Head of caudate nucleus (tissue), 42 donors: ENCODE data around the gene PPP1R7.
A peak's percentile ranks its signal among the peaks of the same experiment; 100 is the strongest.

ENCODE experiments used
- DNase-seq, 42 donors: peaks; one replicate each; pipeline versions ENCODE4 v3.0.0 to v3.0.0-alpha.2; 2020 to 2021; ENCODE audit warnings: mixed read lengths in 7 of 42
- intact Hi-C: fragments of 100-400 bp; cut with DNase I; formaldehyde crosslinking; loops from one replicate; pipeline ENCODE4 v1.15.0; 2022

The PPP1R7 gene

DNA sequence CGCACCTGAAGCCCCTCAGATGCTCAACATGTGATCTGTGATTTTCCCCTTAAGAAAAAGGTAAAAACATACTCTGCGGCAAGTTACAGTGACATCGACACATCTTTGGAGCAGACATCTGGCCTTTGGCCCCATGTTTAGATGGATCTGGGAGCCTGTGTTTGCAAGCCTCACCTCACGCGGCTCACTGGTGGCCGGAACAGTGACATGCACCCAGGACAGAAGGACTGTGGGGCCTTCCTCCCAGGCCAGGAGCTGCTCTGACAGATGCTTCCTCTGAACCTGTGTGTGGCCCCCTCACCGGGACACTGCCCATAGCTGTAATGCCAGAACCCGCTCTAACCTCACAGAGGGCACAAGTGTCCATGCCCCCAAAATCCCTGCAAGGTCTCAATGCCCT lies 14.1 kb upstream of the PPP1R7 start:
- DNase-seq: peak in 2 of 42 donors; percentile 3 to 4
- intact Hi-C loops: no loop called here

GRCh38 chr2:241136661-241137260 lies 13.5 kb upstream of the PPP1R7 start:
- intact Hi-C loops: no loop called here
- DNase-seq: peak in 2 of 42 donors; percentile 4 to 6

- intact Hi-C loops: no loop called here
- peak in 1 of 42 donors; percentile 5 for DNase-seq
Observed at GRCh38 chr2:241137276-241138190, 12.7 kb upstream of the PPP1R7 start.

- peak in 1 of 42 donors; percentile 2 for DNase-seq
- intact Hi-C loops: no loop called here
Observed at GRCh38 chr2:241138471-241138870, 11.8 kb upstream of the PPP1R7 start.

DNA sequence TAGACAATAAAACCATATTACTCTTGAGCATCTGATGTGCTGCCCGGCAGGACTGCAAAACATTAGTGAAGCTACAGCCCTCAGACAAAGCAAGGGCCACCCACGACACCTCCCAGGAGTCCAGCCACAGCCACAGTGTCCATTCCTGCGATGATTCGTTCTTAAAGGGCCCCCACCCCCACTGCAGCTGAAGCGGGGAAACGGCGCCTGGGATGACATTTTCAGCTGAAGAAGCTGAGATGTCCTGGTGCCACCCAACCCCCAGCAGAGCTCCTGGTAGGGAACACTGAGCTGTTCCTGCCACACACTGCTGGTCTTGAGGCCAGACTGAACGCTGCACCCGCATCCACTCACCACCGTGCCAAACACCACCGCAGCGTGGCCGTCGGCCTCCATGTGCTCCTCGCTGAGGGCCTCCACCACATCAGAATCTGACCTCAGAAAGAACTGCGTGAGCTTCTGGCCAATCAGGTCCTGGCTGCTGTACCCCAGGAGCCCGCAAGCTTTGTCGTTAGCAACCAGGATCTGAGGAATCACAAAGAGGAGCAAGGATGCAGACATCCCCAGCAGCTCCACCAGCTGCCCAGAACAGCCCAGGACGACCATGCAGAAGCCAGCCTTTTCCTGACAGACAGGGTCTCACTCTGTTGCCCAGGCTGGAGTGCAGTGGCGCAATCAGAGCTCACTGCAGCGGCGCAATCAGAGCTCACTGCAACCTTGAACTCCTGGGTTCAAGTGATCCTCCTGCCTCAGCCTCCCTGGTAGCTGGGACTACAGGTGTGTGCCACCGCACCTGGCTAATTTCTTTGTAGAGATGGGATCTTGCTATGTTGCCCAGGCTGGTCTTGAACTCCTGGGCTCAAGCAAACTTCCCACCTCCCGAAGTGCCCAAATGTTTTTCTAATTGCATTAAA lies 10.5 kb upstream of the PPP1R7 start:
- DNase-seq: no peak
- intact Hi-C loops: no loop called here

DNA sequence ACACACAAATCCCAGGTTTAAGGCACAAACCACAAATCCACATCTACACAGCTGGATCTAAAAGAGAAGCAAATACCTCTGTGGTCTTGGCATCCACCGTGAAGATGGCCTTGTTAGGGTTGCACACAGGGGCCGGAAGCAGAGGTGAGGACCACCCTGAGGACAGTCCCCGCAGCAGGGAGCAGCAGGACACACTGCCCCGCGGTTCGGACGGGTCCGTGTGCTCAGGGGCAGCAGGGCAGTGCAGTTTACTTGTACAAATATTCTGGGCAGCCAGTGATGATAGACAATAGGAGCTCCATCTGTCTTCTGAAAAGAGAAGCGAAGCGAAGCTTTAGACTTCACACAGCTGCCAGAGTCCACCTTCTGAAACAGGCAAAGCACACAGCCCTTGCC lies 9.8 kb upstream of the PPP1R7 start:
- DNase-seq: no peak
- intact Hi-C loops: no loop called here

DNA sequence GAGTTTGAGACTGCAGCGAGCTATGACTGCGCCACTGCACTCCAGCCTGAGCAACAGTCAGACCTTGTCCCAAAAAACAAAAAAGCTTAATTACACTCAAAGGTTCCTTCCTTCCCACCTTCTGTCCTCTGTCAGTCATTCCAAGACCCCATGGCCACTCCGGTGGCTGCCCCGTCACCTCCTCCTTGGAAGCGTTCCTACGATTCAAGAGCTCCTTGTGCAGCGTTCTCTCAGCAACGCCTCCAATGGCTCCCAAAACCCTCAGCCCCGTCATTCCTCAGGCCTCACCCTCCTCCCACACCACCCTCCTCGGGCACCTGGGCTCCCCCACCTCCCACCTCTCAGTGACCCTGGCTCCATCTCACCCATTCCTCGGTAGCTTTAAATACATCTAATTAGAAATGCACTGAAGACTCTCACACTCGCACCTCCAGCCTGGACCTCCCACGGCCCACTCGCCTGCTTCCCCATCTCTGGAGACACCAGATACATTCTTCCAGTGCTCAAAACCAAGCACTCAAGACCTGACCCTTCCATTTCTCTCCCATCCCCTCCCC lies 9.0 kb upstream of the PPP1R7 start:
- DNase-seq: no peak

DNA sequence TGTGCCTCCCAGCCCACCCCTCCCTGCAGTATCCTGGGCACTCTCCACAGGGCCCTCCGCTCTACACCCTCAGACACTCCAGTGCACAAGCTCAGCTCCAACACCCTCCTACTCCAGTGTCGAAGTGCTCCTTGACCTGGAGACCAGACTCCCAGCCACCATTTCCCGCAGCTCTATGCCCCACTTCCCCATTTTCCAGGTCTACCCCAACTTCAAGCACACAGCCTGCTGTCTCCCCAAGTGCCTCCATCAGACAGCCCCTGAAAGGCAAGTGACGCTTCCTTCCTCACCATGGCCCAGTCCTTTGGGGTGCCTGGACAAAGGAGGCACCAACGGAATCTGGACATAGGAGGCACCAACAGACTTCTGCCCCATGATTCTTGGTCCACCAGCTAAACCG lies 8.2 kb upstream of the PPP1R7 start:
- intact Hi-C loops: no loop called here
- no peak for DNase-seq

More for the DNA sequence above, 9.0 kb upstream of the PPP1R7 start:
- intact Hi-C loops: no loop called here

GRCh38 chr2:241142593-241142992 lies 7.7 kb upstream of the PPP1R7 start:
- no peak for DNase-seq
- intact Hi-C loops: no loop called here

DNA sequence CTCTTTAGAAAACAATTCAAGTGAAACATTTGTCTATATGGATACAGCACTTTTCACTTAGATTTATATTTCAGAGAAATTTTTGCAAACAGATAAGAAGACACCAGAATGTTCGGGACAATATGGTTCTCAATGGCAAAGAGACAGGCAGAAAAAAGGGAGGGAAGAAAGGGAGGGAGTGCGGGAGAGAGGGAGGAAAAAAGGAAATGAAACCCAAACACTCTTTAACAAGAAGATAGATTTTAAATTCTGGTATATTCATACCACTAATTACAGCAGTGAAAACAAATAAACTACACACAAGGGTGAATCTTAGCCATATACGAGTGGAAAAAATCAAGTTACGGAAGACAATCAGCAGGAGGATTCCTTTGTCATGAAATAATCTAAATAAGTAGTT lies 4.0 kb upstream of the PPP1R7 start:
- DNase-seq: no peak
- intact Hi-C loops: no loop called here

DNA sequence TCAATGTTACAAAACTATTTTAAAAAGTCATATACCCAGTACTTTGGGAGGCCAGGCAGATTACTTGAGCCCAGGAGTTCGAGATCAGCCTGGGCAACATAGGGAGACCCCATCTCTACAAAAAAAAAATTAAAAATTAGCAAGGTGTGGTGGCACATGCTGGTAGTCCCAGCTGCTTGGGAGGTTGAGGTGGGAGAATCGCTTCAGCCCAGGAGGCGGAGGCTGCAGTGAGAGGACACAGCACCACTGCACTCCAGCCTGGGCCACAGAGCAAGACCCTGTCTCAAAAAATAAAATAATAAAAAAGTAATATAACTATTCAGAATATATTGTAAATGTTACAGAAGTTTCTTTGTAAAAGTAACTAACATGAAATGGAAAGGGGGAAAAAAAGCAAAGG lies 2.9 kb upstream of the PPP1R7 start:
- no peak for DNase-seq
- intact Hi-C loops: no loop called here

GRCh38 chr2:241148239-241148638 lies 2.0 kb upstream of the PPP1R7 start:
- peak in 1 of 42 donors; percentile 7 for DNase-seq
- intact Hi-C loops: no loop called here

GRCh38 chr2:241148891-241149674 lies 1.2 kb upstream of the PPP1R7 start, which contains the start of gene PASK:
TSS of gene PASK (minus strand) at chr2:241149472. CDS start at chr2:241143032, 6,440 bp downstream.
- DNase-seq: peak; percentile 90 to 99 (median 97)
- intact Hi-C loops: no loop called here

DNA sequence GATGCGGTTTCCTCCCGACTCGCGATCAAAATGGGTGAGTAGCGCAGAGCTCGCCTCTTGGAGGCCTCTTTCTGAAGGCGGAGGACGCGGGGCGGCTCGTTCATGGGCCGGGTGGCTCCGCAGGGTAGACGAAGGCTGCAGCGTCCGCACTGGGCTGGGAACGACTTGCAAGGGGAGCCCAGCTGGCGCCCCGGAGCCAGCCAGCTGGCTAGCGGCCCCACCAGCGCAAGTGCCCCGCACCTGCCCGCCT lies 667 bp upstream of the PPP1R7 start:
- no peak for DNase-seq
- intact Hi-C loops: no loop called here

GRCh38 chr2:241150660-241151530 lies 628 bp downstream of the PPP1R7 start:
- DNase-seq: peak; percentile 8 to 83 (median 60)
- intact Hi-C loops: no loop called here

DNA sequence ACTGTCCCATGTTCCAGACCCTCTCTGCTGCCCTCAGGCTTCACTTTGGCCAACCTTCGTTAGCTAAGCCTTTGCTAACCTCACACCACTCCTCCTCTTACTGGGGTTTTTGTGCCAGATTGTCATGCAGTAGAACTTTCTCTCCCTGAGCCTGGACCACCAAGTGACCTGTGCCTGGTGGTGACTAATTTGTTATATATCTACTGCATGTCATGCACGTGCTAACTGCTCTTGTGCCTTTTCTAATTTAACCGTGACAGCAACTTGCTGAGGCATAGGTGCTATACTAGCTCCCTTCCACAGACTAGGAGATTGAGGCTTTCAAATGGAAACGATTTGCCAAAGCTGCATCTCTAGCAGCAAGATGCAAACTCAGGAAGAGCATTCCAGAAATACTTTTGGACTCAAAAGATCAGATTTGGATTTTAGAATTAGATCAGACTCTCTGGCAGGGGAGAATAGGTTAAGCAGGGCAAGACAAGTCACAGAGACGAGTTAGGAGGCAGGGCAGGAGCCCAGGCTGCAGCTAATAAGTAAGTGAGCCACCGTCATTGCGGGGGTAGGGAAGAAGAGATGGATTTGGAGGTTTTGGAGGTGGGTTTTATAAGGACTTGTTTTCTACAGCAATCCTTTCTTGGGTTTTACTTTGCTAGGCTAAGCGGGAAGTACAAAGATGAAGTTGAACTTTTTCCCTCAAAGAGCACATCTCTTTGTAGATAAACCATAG lies 1.8 kb downstream of the PPP1R7 start:
- intact Hi-C loops: no loop called here
- DNase-seq: peak in 30 of 42 donors; percentile 16 to 83 (median 50)

GRCh38 chr2:241153616-241154015 lies 3.3 kb downstream of the PPP1R7 start:
- intact Hi-C loops: no loop called here
- peak in 1 of 42 donors; percentile 1 for DNase-seq
